Naive thymus-derived CD4-positive, alpha-beta T cell (primary cell): Measurements from ENCODE around the gene AAMDC. TPM values are rescaled to one million over a fixed set of nuclear protein-coding genes. Genes with fewer than 3 reads are reported as not detected.

Experiments used
- ATAC-seq: fragments of 150-1000 bp; cut with Tn5 transposase; 2 replicates; pipeline ENCODE4 v1.10.0; 2021; ENCODE audit warnings: mild to moderate bottlenecking, moderate library complexity
- CTCF ChIA-PET: fragments of 350-600 bp; sonication (Branson Sonifier 250); formaldehyde crosslinking; loops from one replicate; lab custom pipeline; 2021; ENCODE audit warnings: antibody characterized with exemption; lab: Charles Lee
- POLR2A ChIA-PET: fragments of 350-600 bp; sonication (Branson Sonifier 250); formaldehyde crosslinking; loops from one replicate; lab custom pipeline; 2021; ENCODE audit warnings: antibody characterized with exemption, inconsistent platforms; lab: Charles Lee
- DNase-seq, 9 donors: peaks; one replicate each; pipeline versions ENCODE4 v3.0.0 to v3.0.0-alpha.2; 2020 to 2022; ENCODE audit warnings: mixed read lengths in 1 of 9
- H3K27ac ChIP-seq: one replicate; pipeline ENCODE4 v1.7.0; 2013; ENCODE audit warnings: mild to moderate bottlenecking, low read depth, low read length, moderate library complexity
- H3K27me3 ChIP-seq, 2 donors: one replicate each; pipeline ENCODE4 v1.7.0; 2013; ENCODE audit warnings: low read length in 2 of 2, mild to moderate bottlenecking in 2 of 2, moderate library complexity in 2 of 2; ENCODE audit not compliant: control insufficient read depth in 2 of 2, insufficient read depth in 2 of 2
- H3K36me3 ChIP-seq, 3 experiments: 1 replicate in 2 of 3; 2 replicates in 1 of 3; pipeline ENCODE4 v1.7.0; 2013; ENCODE audit warnings: low read length in 3 of 3, mild to moderate bottlenecking in 3 of 3, moderate library complexity in 1 of 3; ENCODE audit not compliant: insufficient read depth in 3 of 3, control insufficient read depth in 2 of 3
- H3K4me1 ChIP-seq, 2 donors: one replicate each; pipeline ENCODE4 v1.7.0; 2013; ENCODE audit warnings: low read length in 2 of 2, mild to moderate bottlenecking in 2 of 2, moderate library complexity in 1 of 2; ENCODE audit not compliant: control insufficient read depth in 2 of 2, insufficient read depth in 2 of 2
- H3K4me3 ChIP-seq: 2 replicates; pipeline ENCODE4 v1.7.0; 2013; ENCODE audit warnings: mild to moderate bottlenecking, low read length
- H3K9me3 ChIP-seq, 3 experiments: 1 replicate in 2 of 3; 2 replicates in 1 of 3; pipeline ENCODE4 v1.7.0; 2013; ENCODE audit warnings: low read length in 3 of 3; ENCODE audit not compliant: control insufficient read depth in 2 of 3
- H3K27ac Mint-ChIP-seq, 9 donors: one replicate each; pipeline ENCODE4 v1.8.0; 2020 to 2022; ENCODE audit warnings: mixed read lengths in 9 of 9, mild to moderate bottlenecking in 8 of 9, moderate library complexity in 5 of 9, inconsistent platforms in 2 of 9
- H3K27me3 Mint-ChIP-seq, 5 donors: one replicate each; pipeline ENCODE4 v1.8.0; 2021 to 2022; ENCODE audit warnings: mixed read lengths in 5 of 5, mild to moderate bottlenecking in 1 of 5
- H3K36me3 Mint-ChIP-seq, 5 donors: one replicate each; pipeline ENCODE4 v1.8.0; 2020 to 2022; ENCODE audit warnings: mixed read lengths in 5 of 5, mild to moderate bottlenecking in 3 of 5, inconsistent platforms in 1 of 5
- H3K4me1 Mint-ChIP-seq, 7 donors: one replicate each; pipeline ENCODE4 v1.8.0; 2020 to 2022; ENCODE audit warnings: mixed read lengths in 7 of 7, mild to moderate bottlenecking in 3 of 7, inconsistent platforms in 1 of 7
- H3K4me3 Mint-ChIP-seq, 10 donors: one replicate each; pipeline ENCODE4 v1.8.0; 2020 to 2022; ENCODE audit warnings: mild to moderate bottlenecking in 10 of 10, mixed read lengths in 10 of 10, moderate library complexity in 6 of 10, inconsistent platforms in 2 of 10
- H3K9me3 Mint-ChIP-seq, 11 donors: one replicate each; pipeline ENCODE4 v1.8.0; 2020 to 2022; ENCODE audit warnings: mixed read lengths in 11 of 11, mild to moderate bottlenecking in 4 of 11, inconsistent platforms in 1 of 11, moderate library complexity in 1 of 11
- intact Hi-C, 2 donors: fragments of 100-400 bp; cut with micrococcal nuclease; formaldehyde crosslinking; loops; one replicate each; pipeline ENCODE4 v1.15.1; 2023
- polyA plus RNA-seq, 2 donors: library from polyadenylated mRNA; unstranded; fragments of 300-500 nt; fragmentation: Illumina TruSeq; gene quantifications; one replicate each; pipeline ENCODE4 v1.2.3, GENCODE V29; 2021
- total RNA-seq, 6 experiments: library from RNA in 5 of 6; stranded (reverse) in 5 of 6; gene quantifications; 1 replicate in 5 of 6; 2 replicates in 1 of 6; pipeline ENCODE4 v1.2.3 and lab custom pipeline; 2021 to 2026

The AAMDC gene
- total and polyA plus RNA-seq, 7 experiments from 2014 or later = 5.2 to 25.5 (median 8.6) TPM

DNA sequence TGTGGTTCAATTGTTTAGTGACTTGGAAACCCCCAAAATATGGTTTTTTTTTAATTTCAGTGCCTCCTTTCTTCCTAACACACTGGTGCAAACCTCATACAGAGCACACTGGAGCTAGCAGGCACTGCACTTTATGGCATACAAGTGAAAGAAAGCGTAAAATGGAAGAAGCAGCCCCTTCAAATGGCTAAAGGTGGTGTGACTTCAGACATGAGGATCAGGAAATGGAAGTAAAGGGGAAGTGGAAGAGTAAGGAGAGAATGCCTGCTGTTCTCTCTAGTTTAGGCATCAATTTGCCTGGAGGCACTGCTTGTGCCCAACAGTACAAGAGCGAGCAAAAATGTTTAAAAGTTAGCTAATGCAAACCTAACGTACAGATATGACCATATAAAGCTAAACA is 6.1 kb upstream of the AAMDC start:
- DNase-seq = no peak
- peaks cover 4 to 33% (median 30%) of the 10 kb centered on the region in 5 donors for H3K36me3 Mint-ChIP-seq
- H3K27me3 ChIP-seq = no peaks in the 10 kb centered on the region
- H3K4me3 ChIP-seq = no peak overlapping the region
- intact Hi-C loops = loop anchor here in 1 of 2 donors (5.0 kb wide), 1 partner anchor 128 kb away; no protein-coding TSS in a partner anchor
- peaks cover 0 to 19% (median 0%) of the 10 kb centered on the region in 3 experiments for H3K36me3 ChIP-seq
- ChIA-PET CTCF (no interaction called here), POLR2A (no interaction called here)
- peaks cover 0 to 5% (median 0%) of the 10 kb centered on the region in 11 donors for H3K9me3 Mint-ChIP-seq
- no peaks in the 10 kb centered on the region for H3K27me3 Mint-ChIP-seq
- H3K27ac Mint-ChIP-seq = no peak overlapping the region
- no peak for ATAC-seq
- H3K4me1 Mint-ChIP-seq = peaks cover 31 to 87% (median 69%) of the 10 kb centered on the region in 7 donors
- no peak overlapping the region for H3K27ac ChIP-seq
- peaks cover 31 to 33% of the 10 kb centered on the region in 2 donors for H3K4me1 ChIP-seq
- H3K4me3 Mint-ChIP-seq = peak overlapping the region in 4 of 10 donors; percentile 22 to 48 (median 36)
- no peaks in the 10 kb centered on the region for H3K9me3 ChIP-seq

DNA sequence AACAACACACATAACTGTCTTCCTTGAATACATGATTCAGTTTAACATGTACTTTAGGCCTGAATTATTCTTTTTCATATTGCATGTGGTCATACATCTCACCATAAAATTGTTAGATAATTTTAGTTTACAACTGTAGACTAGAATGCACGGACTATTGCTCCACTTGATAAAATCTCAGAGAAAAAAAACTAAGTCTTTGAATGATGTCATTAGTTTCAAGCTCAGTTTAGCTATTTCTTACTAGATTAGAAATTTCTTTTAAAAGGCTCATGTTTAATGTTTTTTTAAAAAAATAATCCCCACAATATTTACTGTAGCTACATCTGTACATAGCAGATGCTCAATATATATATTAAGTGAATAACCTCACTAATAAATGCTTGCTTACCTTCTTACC is 5.5 kb upstream of the AAMDC start:
- CTCF ChIA-PET = no interaction called here
- intact Hi-C loops = loop anchor here in 1 of 2 donors (5.0 kb wide), 1 partner anchor 128 kb away; no protein-coding TSS in a partner anchor

DNA sequence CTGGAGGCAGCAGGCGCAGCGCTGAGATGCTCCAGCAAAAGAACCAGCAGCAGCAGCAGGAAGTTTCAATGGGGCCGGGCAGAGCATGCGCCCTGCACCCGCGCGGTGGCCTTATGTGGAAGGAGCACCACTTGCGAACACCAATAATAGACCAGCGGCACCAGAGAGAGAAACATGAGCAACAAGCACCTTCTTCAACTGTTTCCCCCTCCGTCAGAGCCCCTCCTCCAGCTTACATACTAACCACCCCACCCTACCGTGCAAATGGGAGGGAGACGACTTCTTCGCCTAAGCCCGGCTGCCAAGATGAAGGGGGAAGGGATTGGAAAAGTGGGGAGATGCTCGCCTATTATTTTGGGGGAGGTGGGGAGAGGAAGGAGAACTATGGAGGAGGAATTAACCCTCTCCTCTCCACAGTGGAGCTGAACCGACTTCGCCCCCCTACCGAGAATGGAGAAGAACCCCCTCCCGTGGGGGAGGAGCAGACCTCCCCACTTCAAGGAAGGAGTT is 1.5 kb upstream of the AAMDC start:
- POLR2A ChIA-PET = interaction anchor here (0.6 to 2.0 kb wide), 2 partner anchors 45 to 175 kb away, joined by 4 to 24 read pairs; partner anchors contain the start of gene INTS4

More for the DNA sequence above, 5.5 kb upstream of the AAMDC start:
- Histone ChIP-seq H3K27me3 (no peaks in the 10 kb centered on the region), H3K9me3 (no peaks in the 10 kb centered on the region), H3K36me3 (peaks cover 0 to 25% (median 0%) of the 10 kb centered on the region in 3 experiments), H3K4me3 (no peak overlapping the region), H3K27ac (no peak overlapping the region), H3K4me1 (peaks cover 31 to 33% of the 10 kb centered on the region in 2 donors)
- Mint-ChIP-seq H3K27me3 (no peaks in the 10 kb centered on the region), H3K4me1 (peaks cover 31 to 81% (median 62%) of the 10 kb centered on the region in 7 donors), H3K36me3 (peaks cover 4 to 29% (median 27%) of the 10 kb centered on the region in 5 donors), H3K27ac (no peak overlapping the region), H3K9me3 (peaks cover 0 to 5% (median 0%) of the 10 kb centered on the region in 11 donors), H3K4me3 (peak overlapping the region in 3 of 10 donors; percentile 24 to 47 (median 31))
- ATAC-seq (no peak), DNase-seq (no peak)
- POLR2A ChIA-PET = no interaction called here

DNA sequence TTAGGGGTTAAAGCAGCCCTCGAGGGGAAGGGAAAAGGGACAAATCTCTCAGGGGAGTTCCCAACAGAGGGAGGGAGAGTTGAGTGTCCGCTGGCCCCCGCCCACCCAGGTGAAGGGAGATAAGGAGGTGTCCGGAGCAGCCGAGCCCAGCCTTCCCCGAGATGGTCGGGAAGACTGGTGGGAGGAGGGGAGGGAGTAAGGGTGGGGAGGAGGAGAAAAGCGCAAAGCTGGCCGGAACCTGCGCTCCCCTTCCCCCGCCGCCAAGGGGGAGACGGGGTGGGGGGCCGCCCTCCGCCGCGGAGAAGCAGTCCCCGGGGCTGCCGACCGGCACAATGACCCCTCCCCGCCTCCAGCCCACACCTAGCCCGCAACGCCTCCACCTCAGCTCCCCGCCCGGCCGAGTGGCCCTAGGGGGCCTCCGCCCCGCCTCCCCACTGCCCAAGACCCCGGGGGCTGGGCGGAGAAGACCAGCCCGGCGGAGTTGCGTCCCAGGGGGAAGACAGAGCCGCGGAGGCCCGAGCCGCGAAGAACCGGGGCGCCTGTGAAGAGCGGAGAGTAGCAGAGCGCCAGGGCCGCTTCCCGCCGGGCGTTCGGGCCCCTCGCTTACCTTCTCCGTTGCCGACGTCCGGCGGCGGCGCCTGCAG is 901 bp upstream of the AAMDC start:
- peaks cover 30 to 56% (median 44%) of the 10 kb centered on the region in 7 donors for H3K4me1 Mint-ChIP-seq
- Histone ChIP-seq H3K9me3 (no peaks in the 10 kb centered on the region), H3K4me1 (peaks cover 28 to 30% of the 10 kb centered on the region in 2 donors), H3K36me3 (peaks cover 0 to 10% (median 0%) of the 10 kb centered on the region in 3 experiments), H3K4me3 (peak overlapping the region; percentile 95), H3K27me3 (no peaks in the 10 kb centered on the region), H3K27ac (peak overlapping the region; percentile 84)
- H3K9me3 Mint-ChIP-seq = peaks cover 0 to under 1% (median 0%) of the 10 kb centered on the region in 11 donors
- H3K27me3 Mint-ChIP-seq = peaks cover 0 to 2% (median 0%) of the 10 kb centered on the region in 5 donors
- CTCF ChIA-PET = interaction anchor here (0.6 to 0.7 kb wide), 2 partner anchors 169 to 175 kb away, joined by 3 to 7 read pairs; partner anchors contain the start of gene INTS4
- H3K4me3 Mint-ChIP-seq = peak overlapping the region; percentile 89 to 100 (median 98)
- peak in 3 of 9 donors; percentile 34 to 63 (median 45) for DNase-seq
- POLR2A ChIA-PET = interaction anchor here (0.6 to 2.0 kb wide), 3 partner anchors 45 to 175 kb away, joined by 3 to 24 read pairs (median 4); partner anchors contain the start of gene INTS4
- peak; percentile 0 for ATAC-seq
- intact Hi-C loops = loop anchor here (1.0 to 10.0 kb wide), 20 partner anchors 43 to 1375 kb away; partner anchors contain the start of genes ACER3 (in 2 of the 2), ALG8 (in 2 of the 2), CAPN5 (in 2 of the 2) and CLNS1A (in 2 of the 2)
- peaks cover 0 to 8% (median under 1%) of the 10 kb centered on the region in 5 donors for H3K36me3 Mint-ChIP-seq
- H3K27ac Mint-ChIP-seq = peak overlapping the region; percentile 93 to 99 (median 95)

More for the DNA sequence above, 1.5 kb upstream of the AAMDC start:
- Mint-ChIP-seq H3K4me3 (peak overlapping the region; percentile 89 to 99 (median 96)), H3K27ac (peak overlapping the region; percentile 88 to 99 (median 95)), H3K9me3 (peaks cover 0 to 5% (median 0%) of the 10 kb centered on the region in 11 donors), H3K27me3 (peaks cover 0 to 2% (median 0%) of the 10 kb centered on the region in 5 donors), H3K4me1 (peaks cover 34 to 60% (median 48%) of the 10 kb centered on the region in 7 donors), H3K36me3 (peaks cover 4 to 13% (median 5%) of the 10 kb centered on the region in 5 donors)
- Histone ChIP-seq H3K27me3 (no peaks in the 10 kb centered on the region), H3K4me1 (peaks cover 28 to 30% of the 10 kb centered on the region in 2 donors), H3K9me3 (no peaks in the 10 kb centered on the region), H3K4me3 (peak overlapping the region; percentile 95), H3K27ac (peak overlapping the region; percentile 84), H3K36me3 (peaks cover 0 to 10% (median 0%) of the 10 kb centered on the region in 3 experiments)
- ATAC-seq (peak; percentile 60), DNase-seq (peak; percentile 60 to 89 (median 85))
- CTCF ChIA-PET = interaction anchor here (0.6 to 0.8 kb wide), 3 partner anchors 170 to 177 kb away, joined by 3 to 7 read pairs (median 4); partner anchors contain the start of gene INTS4
- intact Hi-C loops = loop anchor here (1.0 to 5.0 kb wide), 5 partner anchors 43 to 320 kb away; partner anchors contain the start of gene ALG8 (in 1 of the 2)

DNA sequence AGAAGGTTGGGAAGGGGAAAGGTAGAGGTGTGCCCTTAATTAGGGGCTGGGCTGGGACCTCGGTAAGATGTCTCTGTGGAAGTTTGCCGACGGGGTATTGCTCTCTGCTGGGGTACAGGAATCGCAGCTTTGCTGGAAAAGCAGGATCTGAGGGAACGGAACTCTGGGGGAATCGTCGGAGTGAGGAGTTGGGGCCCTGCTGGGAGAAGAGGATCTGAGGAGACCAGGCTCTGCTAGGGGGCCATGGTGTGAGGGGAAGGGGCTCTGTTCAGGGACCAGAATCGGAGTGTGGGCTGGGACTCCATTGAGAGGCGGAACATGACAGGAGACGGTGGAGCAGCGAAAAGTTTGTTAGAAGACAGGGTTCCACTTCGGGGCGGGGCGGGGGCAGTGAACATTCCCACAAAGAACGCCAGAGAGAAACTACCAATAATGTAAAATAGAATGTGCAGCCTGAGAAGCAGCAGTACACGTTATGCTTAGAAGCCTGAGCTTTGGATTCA is 456 bp downstream of the AAMDC start:
- Histone ChIP-seq H3K9me3 (no peaks in the 10 kb centered on the region), H3K27me3 (no peaks in the 10 kb centered on the region), H3K4me3 (peak overlapping the region; percentile 97), H3K36me3 (peaks cover 0 to 10% (median 0%) of the 10 kb centered on the region in 3 experiments), H3K27ac (peak overlapping the region; percentile 64), H3K4me1 (peaks cover 22 to 25% of the 10 kb centered on the region in 2 donors)
- Mint-ChIP-seq H3K4me1 (peaks cover 21 to 42% (median 35%) of the 10 kb centered on the region in 7 donors), H3K4me3 (peak overlapping the region; percentile 89 to 100 (median 98)), H3K36me3 (peaks cover 0 to 4% (median 0%) of the 10 kb centered on the region in 5 donors), H3K9me3 (no peaks in the 10 kb centered on the region), H3K27ac (peak overlapping the region; percentile 65 to 97 (median 87)), H3K27me3 (peaks cover 0 to 2% (median 0%) of the 10 kb centered on the region in 5 donors)
- ATAC-seq (no peak), DNase-seq (peak in 7 of 9 donors; percentile 11 to 27 (median 15))
- POLR2A ChIA-PET = interaction anchor here (0.6 kb wide), 1 partner anchor 34 kb away, joined by 4 read pairs; no protein-coding TSS in a partner anchor
- CTCF ChIA-PET = no interaction called here
- intact Hi-C loops = loop anchor here (1.0 to 10.0 kb wide), 9 partner anchors 257 to 1377 kb away; partner anchors contain the start of genes ACER3 (in 2 of the 2), CAPN5 (in 2 of the 2), EMSY (in 1 of the 2) and GAB2 (in 1 of the 2)
